Measurements from ENCODE around the gene C2orf81. TPM values are rescaled to one million over a fixed set of nuclear protein-coding genes. Genes with fewer than 3 reads are reported as not detected.
A peak's percentile ranks its signal among the peaks of the same experiment; 100 is the strongest.
"Not testable (repeated sequence)": the region's sequence is repeated elsewhere in the genome, so short reads cannot be mapped to it uniquely, and the experiment has no call there.

C2orf81 gene
- polyA plus RNA-seq, 6 donors from 2014 or later: 3.7 to 8.8 (median 7.6) TPM

DNA sequence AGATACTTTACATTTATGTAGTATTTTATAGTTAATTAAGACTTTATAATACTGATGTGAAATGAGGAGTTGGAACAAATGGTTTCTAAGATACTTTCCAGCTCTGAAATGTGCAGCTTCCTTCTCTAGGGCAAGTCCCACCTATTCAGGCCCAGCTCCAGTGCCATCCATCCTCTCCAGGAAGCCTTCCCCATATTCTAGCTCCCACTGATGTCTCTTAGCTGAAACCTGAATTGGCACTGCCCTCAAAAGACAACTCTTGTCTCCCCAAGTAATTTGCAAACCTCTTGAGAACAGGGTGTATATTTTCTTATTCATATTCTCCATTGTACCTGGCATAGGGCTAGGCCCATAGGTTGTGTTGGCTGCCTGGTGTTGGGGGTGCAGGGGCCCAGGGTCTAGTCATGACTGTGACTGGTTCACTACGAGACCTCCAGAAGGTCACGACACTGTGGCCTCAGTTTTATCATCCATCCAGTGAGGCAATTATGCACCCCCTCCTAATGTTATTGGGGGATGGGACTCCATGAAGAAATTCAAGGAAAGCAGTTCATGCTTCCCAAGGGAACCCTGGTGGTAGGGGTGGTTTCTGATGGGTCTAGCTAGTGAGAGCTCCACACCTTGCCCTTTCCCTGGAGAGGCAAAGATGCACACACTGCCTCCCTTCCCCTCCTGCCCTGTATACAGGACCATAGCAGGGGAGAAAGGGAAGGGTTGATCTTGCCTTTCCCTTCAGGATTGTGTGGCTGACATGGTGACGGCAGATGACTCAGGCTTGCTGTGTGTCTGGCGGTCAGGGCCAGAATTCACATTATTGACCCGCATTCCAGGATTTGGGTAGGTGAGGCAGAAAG lies 2.9 kb upstream of the C2orf81 start:
- Mint-ChIP-seq H3K4me3 (peak overlapping the region in 2 of 8 donors; percentile 35 to 73), H3K36me3 (no peaks in the 10 kb centered on the region)

DNA sequence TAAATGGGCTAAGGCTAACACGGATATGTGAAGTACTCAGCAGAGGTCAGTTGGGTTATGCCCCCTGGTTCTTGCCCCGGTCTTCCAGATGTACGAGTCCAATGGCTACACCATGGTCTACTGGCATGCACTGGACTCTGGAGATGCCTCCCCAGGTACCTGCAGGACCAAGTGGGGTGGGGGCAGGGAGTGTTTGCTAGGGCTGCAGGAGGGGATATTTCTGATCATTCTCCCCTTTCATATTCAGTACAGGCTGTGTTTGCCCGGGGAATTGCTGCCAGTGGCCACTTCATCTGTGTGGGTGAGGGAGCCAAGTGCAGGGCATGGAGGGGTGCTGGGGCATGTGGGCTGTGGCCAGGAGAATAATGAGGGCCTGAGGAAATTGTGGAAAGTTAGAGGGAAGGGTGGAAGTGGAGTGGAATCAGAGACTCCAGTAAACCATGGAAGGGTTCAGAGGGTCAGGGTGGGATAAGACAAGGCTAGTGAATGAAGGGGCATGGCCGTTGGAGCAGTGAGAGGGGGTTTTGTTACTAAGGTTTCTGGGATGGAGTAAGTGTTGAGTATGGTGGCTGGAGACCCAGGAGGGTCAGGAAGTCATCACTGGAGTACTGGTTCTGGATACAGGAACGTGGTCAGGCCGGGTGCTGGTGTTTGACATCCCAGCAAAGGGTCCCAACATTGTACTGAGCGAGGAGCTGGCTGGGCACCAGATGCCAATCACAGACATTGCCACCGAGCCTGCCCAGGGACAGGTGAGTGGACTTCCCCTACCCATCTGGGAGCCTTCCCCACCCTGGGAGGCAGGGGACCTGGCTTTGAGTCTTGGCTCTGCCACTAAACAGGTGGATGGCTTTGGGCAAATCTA lies 2.0 kb upstream of the C2orf81 start:
- no peak for ATAC-seq (ENCODE audit: low read depth in 2 of 2)
- peaks cover 22 to 46% (median 23%) of the 10 kb centered on the region in 3 donors for H3K4me1 Mint-ChIP-seq
- H3K9me3 Mint-ChIP-seq: no peaks in the 10 kb centered on the region
- peak overlapping the region; percentile 61 to 100 (median 98) for H3K4me3 Mint-ChIP-seq
- H3K27me3 Mint-ChIP-seq: no peaks in the 10 kb centered on the region
- no peak for DNase-seq
- no peaks in the 10 kb centered on the region for H3K36me3 Mint-ChIP-seq
- H3K27ac Mint-ChIP-seq: peak overlapping the region in 5 of 6 donors; percentile 80 to 100 (median 95)

More for the DNA sequence above, 2.9 kb upstream of the C2orf81 start:
- no peak for DNase-seq
- no peak for ATAC-seq (ENCODE audit: low read depth in 2 of 2)
- Mint-ChIP-seq H3K27me3 (no peaks in the 10 kb centered on the region), H3K27ac (peak overlapping the region in 1 of 6 donors; percentile 73), H3K4me1 (peaks cover 19 to 38% (median 23%) of the 10 kb centered on the region in 3 donors), H3K9me3 (no peaks in the 10 kb centered on the region)

DNA sequence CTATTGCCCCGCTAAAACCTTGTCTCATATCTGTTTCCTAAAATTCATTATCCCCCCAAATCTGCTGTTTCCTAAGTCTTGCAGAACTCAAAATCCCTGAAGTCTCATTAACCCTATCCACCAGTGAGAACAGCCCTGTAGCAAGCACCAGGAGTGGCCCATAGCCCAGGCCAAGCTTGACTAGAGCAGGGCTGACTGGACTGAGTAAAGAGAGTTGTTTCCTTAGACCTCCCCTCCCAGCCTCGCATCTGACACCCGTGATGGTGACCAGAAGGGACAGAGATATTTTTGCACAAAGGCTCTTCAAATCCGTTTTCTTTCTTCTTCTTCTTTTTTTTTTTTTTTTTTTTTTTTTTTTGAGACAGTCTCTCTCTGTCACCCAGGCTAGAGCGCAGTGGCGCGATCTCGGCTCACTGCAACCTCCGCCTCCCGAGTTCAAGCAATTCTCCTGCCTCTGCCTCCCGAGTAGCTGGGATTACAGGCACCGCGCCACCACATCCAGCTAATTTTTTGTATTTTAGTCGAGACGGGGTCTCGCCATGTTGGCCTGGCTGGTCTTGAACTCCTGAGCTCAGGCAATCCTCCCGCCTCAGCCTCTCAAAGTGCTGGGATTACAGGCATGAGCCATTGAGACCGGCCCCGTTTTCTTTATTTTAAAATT lies 846 bp downstream of the C2orf81 start:
- Mint-ChIP-seq H3K4me3 (peak overlapping the region; percentile 94 to 100 (median 98)), H3K4me1 (peaks cover 34 to 71% (median 45%) of the 10 kb centered on the region in 3 donors), H3K27ac (peak overlapping the region; percentile 95 to 100 (median 100))
- H3K27me3 Mint-ChIP-seq; DNase-seq; ATAC-seq (ENCODE audit: low read depth in 2 of 2); H3K9me3 Mint-ChIP-seq; H3K36me3 Mint-ChIP-seq: not testable (repeated sequence)

DNA sequence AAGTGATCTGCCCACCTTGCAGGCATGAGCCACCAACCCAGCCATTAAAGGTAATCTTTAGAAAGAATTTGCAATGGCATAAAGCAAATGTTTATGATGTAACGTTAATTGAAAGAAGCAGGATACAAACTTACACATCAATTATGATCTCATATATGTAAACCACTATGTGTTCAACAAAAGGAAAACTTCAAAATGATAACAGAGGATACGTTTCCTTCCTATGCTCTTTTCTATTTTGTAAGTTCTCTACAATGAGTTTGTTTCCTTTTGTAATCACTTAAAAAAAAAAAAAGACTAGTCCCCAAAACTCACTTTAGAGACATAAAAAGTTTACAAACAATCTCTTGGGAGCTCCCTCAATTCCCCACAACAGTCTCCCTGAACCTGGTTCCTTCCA lies 1.4 kb downstream of the C2orf81 start:
- H3K27me3 Mint-ChIP-seq: no peaks in the 10 kb centered on the region
- H3K4me3 Mint-ChIP-seq: peak overlapping the region; percentile 64 to 100 (median 87)
- no peaks in the 10 kb centered on the region for H3K9me3 Mint-ChIP-seq
- DNase-seq: no peak
- peak overlapping the region; percentile 61 to 100 (median 94) for H3K27ac Mint-ChIP-seq
- H3K36me3 Mint-ChIP-seq: no peaks in the 10 kb centered on the region
- peaks cover 34 to 76% (median 48%) of the 10 kb centered on the region in 3 donors for H3K4me1 Mint-ChIP-seq
- no peak for ATAC-seq (ENCODE audit: low read depth in 2 of 2)

DNA sequence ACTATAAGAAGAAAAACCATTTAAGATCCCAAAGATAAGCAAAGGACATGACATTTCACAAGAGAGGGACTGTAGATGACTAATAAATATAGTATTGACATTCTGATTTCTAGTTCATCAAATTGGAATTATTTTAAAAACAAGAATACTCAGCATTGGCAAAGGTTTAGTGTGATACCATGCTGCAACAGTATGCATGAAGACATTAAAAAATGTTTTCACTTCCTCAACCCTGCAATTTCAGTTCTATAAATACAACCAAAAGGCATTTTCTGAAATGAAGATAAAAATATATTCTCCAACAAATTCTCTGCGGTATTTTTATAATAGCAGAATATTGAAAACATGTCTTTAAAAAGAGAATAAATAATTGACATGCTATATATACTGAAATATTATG lies 2.1 kb downstream of the C2orf81 start:
- H3K4me3 Mint-ChIP-seq: peak overlapping the region in 7 of 8 donors; percentile 64 to 99 (median 74)
- no peaks in the 10 kb centered on the region for H3K27me3 Mint-ChIP-seq
- H3K36me3 Mint-ChIP-seq: no peaks in the 10 kb centered on the region
- peaks cover 38 to 79% (median 53%) of the 10 kb centered on the region in 3 donors for H3K4me1 Mint-ChIP-seq
- no peak for ATAC-seq (ENCODE audit: low read depth in 2 of 2)
- no peak for DNase-seq
- H3K27ac Mint-ChIP-seq: peak overlapping the region in 5 of 6 donors; percentile 19 to 100 (median 88)
- H3K9me3 Mint-ChIP-seq: no peaks in the 10 kb centered on the region

DNA sequence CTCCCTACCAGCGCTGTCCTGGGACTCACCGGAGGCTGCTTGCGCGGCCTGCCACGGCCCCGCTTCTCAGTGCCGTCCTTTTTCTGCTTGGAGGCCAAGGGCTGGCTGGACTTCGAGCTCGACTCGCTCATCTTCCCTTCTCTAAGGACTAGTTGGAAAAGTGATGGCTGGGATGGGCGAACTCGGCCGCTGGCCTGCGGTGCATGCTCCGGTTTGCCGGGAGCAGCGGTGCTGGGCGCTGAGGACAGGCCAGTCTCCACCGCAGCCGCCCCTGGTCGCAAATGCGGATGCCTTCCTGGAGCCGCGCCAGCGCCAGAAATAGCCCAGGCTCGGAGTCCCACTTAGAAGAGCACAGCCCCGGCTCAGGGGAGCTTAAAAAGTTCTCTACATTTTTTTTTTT lies 3.1 kb downstream of the C2orf81 start:
- peak overlapping the region in 3 of 8 donors; percentile 9 to 74 (median 16) for H3K4me3 Mint-ChIP-seq
- peaks cover 45 to 87% (median 63%) of the 10 kb centered on the region in 3 donors for H3K4me1 Mint-ChIP-seq
- no peaks in the 10 kb centered on the region for H3K36me3 Mint-ChIP-seq
- ATAC-seq (ENCODE audit: low read depth in 2 of 2) (no peak), DNase-seq (no peak)
- no peaks in the 10 kb centered on the region for H3K9me3 Mint-ChIP-seq
- peak overlapping the region in 1 of 6 donors; percentile 69 for H3K27ac Mint-ChIP-seq
- no peaks in the 10 kb centered on the region for H3K27me3 Mint-ChIP-seq

DNA sequence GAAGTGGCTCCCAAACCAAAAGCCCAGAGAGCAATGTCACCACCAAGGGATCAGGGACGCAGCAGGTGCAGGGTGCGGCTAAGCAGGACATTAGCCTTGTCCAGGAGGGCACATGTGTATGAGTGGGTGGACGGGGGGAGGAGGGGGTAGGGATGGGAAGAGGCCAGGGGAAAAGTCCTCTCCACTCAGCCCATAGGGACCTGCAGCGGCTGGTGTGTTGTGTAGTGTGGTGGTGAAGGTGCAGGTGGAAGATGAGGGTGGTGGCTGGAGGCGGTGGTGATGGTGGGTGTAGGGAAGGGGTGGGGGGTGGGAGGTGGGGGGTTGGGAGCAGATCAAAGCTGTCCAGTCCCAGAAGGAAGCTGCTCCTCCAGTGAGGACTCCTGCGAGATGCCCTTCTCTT lies 3.7 kb downstream of the C2orf81 start:
- Mint-ChIP-seq H3K9me3 (no peaks in the 10 kb centered on the region), H3K4me3 (peak overlapping the region in 3 of 8 donors; percentile 41 to 79 (median 78)), H3K27me3 (no peaks in the 10 kb centered on the region), H3K27ac (peak overlapping the region in 2 of 6 donors; percentile 60 to 65), H3K4me1 (peaks cover 44 to 85% (median 67%) of the 10 kb centered on the region in 3 donors), H3K36me3 (no peaks in the 10 kb centered on the region)
- no peak for DNase-seq
- no peak for ATAC-seq (ENCODE audit: low read depth in 2 of 2)

DNA sequence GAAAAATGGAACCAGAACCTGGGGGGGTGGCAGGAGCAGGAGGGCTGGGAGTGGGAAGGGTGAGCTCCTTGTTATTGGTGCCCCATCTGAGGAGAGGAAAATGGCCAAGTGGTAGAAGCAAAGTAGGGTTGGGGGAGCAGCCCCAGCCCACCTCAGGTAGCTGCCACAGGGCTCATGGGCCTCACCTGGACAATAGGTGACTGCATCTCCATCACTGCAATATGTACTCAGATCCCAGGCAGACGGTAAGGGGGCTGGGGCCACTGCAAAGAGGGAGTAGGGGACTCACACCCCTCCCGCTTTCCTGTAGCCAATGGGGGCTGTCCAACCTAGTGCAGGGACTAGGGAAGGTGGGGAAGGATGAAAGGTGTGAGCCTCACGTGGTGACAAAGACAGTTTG lies 4.2 kb downstream of the C2orf81 start:
- H3K4me3 Mint-ChIP-seq: peak overlapping the region in 6 of 8 donors; percentile 32 to 81 (median 77)
- no peaks in the 10 kb centered on the region for H3K9me3 Mint-ChIP-seq
- no peaks in the 10 kb centered on the region for H3K27me3 Mint-ChIP-seq
- H3K27ac Mint-ChIP-seq: peak overlapping the region in 4 of 6 donors; percentile 60 to 81 (median 66)
- H3K4me1 Mint-ChIP-seq: peaks cover 46 to 79% (median 66%) of the 10 kb centered on the region in 3 donors
- DNase-seq (no peak), ATAC-seq (ENCODE audit: low read depth in 2 of 2) (no peak)
- H3K36me3 Mint-ChIP-seq: no peaks in the 10 kb centered on the region

DNA sequence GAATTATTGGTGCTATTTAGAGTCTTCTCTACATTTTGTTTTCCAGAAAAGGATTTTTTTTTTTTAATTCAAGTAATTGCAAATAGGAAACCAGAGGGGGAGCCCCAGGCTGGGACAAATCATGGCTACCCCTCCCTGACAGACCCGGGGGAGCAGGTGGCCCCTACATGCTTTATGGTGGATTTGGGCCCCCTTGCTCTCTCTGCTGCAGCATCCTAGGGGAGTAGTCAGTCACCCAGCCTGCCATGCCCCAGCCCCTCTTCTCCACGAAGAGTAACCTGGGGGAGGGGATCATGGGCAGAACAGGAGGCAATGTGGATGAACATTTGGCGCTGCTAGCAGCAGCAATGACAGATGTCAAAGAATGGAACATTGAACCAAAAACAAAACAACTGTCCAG lies 4.6 kb downstream of the C2orf81 start:
- no peaks in the 10 kb centered on the region for H3K9me3 Mint-ChIP-seq
- H3K4me1 Mint-ChIP-seq: peaks cover 46 to 75% (median 61%) of the 10 kb centered on the region in 3 donors
- no peaks in the 10 kb centered on the region for H3K36me3 Mint-ChIP-seq
- H3K4me3 Mint-ChIP-seq: peak overlapping the region in 6 of 8 donors; percentile 6 to 81 (median 77)
- no peaks in the 10 kb centered on the region for H3K27me3 Mint-ChIP-seq
- no peak for ATAC-seq (ENCODE audit: low read depth in 2 of 2)
- peak overlapping the region in 4 of 6 donors; percentile 60 to 81 (median 64) for H3K27ac Mint-ChIP-seq
- DNase-seq: no peak

DNA sequence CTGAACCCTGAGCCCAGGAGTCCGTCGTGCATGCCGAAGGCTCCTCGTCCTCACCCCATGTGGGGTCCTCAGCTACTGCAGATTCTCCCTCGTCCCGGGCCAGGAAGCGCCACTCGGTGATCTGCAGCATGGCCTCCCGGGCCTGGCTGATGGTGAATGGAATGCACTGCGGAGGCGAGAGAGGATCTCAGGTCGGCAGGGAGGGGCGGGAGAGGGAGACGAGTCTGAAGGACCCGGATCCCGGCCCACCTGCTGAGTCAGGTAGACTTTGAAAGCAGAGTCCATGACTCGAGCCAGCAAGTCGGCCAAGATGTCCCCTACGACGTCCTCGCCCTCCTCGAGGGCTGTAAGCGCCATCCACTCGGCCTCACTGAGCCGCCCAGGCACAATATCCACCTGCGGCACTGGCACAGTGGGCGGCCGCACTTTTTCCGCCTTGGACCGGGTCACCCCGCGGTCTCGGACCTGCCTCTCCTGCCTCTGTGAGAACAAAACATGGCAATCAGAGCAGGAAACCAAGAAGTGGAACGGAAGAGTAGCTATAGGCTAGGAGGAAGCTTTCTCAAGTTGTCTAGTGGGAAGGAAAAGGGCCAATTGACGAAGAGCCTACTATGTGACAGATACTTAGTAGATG lies 5.5 kb downstream of the C2orf81 start:
- H3K4me1 Mint-ChIP-seq: peaks cover 42 to 70% (median 55%) of the 10 kb centered on the region in 3 donors
- no peaks in the 10 kb centered on the region for H3K36me3 Mint-ChIP-seq
- peak overlapping the region in 4 of 6 donors; percentile 47 to 81 (median 69) for H3K27ac Mint-ChIP-seq
- no peaks in the 10 kb centered on the region for H3K9me3 Mint-ChIP-seq
- ATAC-seq (ENCODE audit: low read depth in 2 of 2) (no peak), DNase-seq (no peak)
- H3K27me3 Mint-ChIP-seq: no peaks in the 10 kb centered on the region
- peak overlapping the region; percentile 78 to 90 (median 86) for H3K4me3 Mint-ChIP-seq

DNA sequence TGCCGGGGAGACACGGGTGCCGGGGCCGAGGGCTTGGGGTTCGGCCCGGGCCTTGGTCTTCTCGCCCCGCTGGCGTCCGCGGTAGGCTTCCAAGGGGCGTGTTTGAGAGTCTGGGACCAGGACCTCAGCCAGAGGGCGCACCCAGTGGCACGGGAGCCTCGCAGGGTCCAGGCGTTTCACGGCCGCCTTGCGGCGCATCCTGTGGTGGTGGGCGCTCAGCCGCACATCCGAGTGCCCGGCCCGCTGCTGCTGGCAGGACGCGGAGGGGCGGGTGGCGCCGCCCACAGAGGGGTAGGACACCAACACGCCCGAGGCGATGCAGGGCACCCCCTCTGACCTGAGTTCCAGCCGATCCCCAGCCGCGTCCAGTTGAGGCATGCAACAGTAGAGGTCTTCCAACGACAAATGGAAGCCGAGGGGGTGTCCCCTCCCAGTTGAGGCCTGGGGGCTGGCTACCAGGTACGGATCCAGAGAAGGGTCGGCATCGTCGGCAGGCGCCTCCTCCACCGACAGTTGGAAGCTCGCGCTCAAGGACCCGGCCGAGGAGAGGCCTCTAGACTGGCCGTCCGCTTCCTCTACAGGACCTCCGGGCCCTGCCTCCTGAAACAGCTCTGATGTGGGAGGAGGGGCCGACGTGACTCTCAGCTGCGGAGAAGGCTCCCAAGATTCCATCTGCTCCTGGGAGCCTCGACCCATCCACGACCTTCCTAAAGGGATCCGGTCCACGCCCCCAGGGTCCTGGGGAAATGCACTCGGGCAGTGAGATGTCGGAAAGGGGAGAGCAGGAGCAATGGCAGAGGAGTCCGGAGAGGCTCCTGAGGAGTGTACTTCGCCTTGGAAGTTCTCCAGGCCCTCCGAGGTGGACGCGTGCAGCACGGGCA lies 6.3 kb downstream of the C2orf81 start:
- DNase-seq (peak; percentile 67), ATAC-seq (ENCODE audit: low read depth in 2 of 2) (peak; percentile 65 to 69)
- peaks cover 37 to 62% (median 49%) of the 10 kb centered on the region in 3 donors for H3K4me1 Mint-ChIP-seq
- peak overlapping the region in 4 of 6 donors; percentile 74 to 92 (median 85) for H3K27ac Mint-ChIP-seq
- no peaks in the 10 kb centered on the region for H3K27me3 Mint-ChIP-seq
- no peaks in the 10 kb centered on the region for H3K9me3 Mint-ChIP-seq
- H3K4me3 Mint-ChIP-seq: peak overlapping the region; percentile 78 to 90 (median 86)
- no peaks in the 10 kb centered on the region for H3K36me3 Mint-ChIP-seq

DNA sequence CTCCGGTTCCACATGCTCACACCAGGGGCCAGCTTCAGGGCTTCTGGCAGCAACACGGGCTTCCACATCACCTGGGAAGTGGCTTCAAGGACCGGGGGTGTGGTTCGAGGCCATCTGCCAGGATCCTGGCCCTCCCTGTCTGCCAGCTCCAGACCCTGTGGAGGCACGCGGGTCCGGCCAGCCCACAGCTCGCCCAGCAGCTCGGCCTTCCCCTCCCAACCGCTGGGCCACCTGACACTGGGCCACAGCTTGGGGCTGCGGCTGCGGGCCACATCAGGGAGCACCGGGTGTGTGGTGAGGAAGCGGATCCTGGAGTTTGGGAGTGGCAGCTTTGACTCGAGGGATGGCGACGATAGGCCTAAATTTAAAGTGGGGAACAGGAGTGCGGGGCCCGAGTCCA lies 7.0 kb downstream of the C2orf81 start:
- Mint-ChIP-seq H3K4me3 (peak overlapping the region; percentile 78 to 90 (median 82)), H3K36me3 (no peaks in the 10 kb centered on the region), H3K27ac (peak overlapping the region in 5 of 6 donors; percentile 69 to 92 (median 84)), H3K4me1 (peaks cover 36 to 56% (median 43%) of the 10 kb centered on the region in 3 donors), H3K27me3 (no peaks in the 10 kb centered on the region), H3K9me3 (no peaks in the 10 kb centered on the region)
- DNase-seq (no peak), ATAC-seq (ENCODE audit: low read depth in 2 of 2) (no peak)

Measured in naive B cell (primary cell).